Activated CD4-positive, alpha-beta T cell treated with anti-CD3 and anti-CD28 coated beads for 4 hours (primary cell): ENCODE measurements around the gene ARAP1.

Experiments
- DNase-seq, 2 donors: peaks; one replicate each; pipeline ENCODE4 v3.0.0-alpha.2; 2020

Gene ARAP1

DNA sequence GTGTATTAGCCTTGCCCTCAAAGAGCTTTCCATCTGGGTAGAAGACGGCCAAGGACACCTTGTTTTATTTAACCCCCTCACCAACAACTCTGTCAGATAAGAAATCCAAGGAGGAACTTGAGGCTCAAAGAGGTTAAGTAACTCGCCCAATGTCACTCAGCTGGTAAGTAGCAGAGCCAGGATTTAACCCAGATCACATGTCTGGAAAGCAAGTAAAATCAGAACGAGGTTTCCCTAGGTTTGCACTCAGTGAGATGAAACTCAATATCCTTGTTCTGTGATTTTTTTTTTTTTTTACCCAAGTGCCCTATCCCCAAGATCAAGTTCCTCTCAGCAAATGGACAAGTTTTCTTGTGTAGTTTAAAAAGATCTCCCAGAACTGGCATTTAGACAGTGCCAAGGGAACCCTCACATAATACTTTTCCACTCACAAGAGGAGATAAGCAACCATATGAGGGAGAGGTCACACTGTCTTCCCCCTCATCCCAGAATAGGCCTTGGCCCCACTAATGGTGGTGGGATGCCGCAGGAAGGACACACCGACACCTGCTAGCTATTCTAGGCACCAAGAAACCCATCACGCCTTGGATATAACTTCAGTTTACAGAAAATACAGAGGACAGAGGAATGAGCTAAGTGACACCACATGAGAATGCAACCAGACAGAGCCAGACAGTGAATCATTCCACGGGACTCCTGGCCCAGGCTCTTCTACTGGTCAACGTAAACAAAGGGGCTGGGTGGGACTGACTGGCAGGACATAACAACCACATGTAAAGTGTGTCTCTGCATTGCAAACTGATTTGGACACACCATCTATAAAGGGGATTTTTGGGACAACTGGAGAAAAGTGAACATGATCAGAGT lies 8.6 kb upstream of the ARAP1 start:
- no peak for DNase-seq

- DNase-seq: no peak
These were observed 7.3 kb upstream of the ARAP1 start for GRCh38 chr11:72759468-72759985.

- DNase-seq: no peak
These were observed 6.6 kb upstream of the ARAP1 start for GRCh38 chr11:72758690-72759389.

- DNase-seq: no peak
These were observed 6.1 kb upstream of the ARAP1 start for GRCh38 chr11:72758304-72758689.

DNA sequence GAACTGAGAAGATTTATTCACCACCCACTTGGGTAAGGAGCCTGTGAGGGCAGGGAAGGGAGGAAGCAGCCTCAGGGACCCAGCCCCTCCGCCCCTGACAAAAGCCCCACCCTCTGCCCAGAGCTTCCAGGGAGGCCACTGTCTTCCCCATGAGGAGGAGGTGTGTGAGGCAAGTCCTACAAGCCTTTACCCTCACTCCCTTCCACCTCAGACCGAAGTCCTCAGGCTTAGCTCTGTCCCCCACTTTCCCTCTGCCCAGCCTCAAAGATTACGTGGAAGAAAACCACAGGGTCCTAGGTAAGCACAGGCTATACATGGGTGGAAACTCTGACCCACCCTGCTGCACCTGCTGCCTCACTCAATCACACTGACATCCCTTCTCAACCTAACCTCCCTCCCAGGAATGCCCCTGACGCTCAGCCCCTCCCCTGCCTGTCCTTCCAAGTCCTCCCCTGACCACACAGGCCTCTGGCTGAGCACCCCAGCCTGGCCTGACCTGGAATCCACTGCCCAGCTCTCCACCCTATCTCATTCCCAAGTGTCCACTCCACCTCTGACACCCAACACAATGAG lies 3.6 kb upstream of the ARAP1 start:
- DNase-seq: no peak

- DNase-seq: no peak
These were observed 2.4 kb upstream of the ARAP1 start for GRCh38 chr11:72754544-72755155.

DNA sequence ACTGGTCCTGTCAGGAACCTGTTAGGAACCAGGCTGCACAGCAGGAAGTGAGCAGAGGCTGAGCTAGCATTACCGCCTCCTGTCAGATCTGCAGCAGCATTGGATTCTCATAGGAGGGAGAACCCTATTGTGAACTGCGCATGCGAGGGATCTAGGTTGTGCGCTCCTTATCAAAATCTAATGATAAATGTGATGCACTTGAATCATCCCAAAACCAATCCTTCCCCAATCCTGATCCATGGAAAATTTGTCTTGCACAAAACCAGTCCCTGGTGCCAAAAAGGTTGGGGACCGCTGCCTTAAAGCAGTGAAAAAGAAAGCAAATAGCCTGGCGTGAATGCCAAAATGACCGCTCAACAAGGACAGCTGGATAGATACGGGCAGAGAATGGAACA lies 1.9 kb upstream of the ARAP1 start:
- no peak for DNase-seq

DNA sequence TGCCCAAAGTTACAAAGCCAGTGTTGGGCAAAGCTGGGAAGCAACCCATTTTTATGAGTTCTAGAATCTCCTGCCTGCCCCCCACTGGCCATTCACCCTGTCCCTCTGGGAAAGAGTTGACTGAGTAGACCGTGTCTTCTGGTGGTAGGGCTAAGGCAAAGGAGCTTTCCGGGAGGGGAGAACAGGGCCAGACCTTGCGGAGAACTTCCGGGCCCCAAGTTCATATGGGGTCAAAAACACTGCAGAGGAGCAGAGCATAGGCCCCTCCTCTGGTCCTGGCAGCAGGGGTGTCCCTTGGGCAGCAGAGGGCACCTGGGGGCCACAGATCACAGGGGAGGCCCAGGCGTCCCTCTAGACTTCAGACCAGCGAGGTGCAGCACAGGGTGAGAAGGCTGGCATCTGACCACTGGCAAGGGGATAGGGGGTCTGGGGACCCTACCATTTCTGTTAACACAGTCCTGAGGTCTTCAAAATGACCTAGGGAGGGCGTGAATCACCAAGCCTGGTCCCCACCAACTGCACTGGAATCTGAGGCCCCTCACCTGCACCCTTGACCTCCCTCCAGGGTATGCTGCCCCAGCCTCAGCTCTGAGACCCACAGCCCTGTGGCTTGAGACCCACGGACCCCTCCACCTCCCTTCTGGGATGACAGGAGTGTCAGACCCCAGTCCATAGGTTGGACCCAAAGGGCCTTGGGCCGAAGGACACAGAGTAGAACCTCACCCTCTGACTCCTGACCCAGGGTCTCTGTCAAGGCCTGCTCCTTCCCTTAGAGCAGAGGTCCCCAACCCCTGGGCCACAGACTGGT lies 1.3 kb upstream of the ARAP1 start:
- DNase-seq: no peak

GRCh38 chr11:72751116-72752087 lies 806 bp downstream of the ARAP1 start:
- DNase-seq: no peak

GRCh38 chr11:72750556-72751115 lies 1.6 kb downstream of the ARAP1 start:
- no peak for DNase-seq

GRCh38 chr11:72750086-72750485 lies 2.1 kb downstream of the ARAP1 start:
- no peak for DNase-seq

GRCh38 chr11:72747289-72747855 lies 4.8 kb downstream of the ARAP1 start:
- DNase-seq: no peak

GRCh38 chr11:72746821-72747220 lies 5.4 kb downstream of the ARAP1 start:
- no peak for DNase-seq

- no peak for DNase-seq
These were observed 6.2 kb downstream of the ARAP1 start for GRCh38 chr11:72745925-72746550.

DNA sequence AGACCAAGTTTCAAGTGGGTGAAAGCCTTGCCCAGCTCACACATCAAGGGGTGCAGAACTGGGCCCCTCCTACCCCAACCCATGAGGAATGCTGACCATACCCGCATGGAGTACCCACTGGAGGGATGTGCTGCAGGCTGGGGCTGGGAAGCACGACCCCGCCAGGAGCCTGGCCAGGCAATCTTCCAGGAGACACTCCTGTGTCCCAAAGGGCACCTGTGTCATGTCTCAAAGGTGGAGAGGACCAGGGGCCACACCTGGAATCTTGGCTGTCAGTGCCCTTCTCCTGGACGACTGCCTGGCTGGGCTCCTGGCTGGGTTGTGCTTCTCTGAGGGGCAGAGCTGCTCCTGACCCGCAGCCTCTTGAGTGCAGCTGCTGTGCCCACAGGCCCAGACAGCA lies 6.7 kb downstream of the ARAP1 start:
- DNase-seq: no peak

DNA sequence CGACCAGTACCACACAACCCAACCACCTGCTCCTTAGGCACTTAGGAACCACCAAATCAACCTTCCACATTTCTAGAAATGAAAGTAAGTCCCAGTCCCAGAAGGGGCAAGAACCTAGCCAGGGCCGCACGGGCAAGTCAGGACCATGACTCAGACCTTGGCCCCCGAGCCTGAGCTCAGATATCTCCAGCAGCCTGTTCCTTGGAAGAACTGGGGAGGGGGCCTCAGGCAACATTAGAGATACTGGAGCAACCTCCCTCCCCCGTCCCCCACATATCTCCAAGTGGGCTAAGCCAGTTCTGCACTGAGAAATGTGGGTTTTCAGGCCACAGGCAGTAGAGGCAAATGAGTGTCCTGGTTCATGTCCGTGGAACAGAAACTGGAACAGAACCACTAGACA lies 7.7 kb downstream of the ARAP1 start:
- no peak for DNase-seq

DNA sequence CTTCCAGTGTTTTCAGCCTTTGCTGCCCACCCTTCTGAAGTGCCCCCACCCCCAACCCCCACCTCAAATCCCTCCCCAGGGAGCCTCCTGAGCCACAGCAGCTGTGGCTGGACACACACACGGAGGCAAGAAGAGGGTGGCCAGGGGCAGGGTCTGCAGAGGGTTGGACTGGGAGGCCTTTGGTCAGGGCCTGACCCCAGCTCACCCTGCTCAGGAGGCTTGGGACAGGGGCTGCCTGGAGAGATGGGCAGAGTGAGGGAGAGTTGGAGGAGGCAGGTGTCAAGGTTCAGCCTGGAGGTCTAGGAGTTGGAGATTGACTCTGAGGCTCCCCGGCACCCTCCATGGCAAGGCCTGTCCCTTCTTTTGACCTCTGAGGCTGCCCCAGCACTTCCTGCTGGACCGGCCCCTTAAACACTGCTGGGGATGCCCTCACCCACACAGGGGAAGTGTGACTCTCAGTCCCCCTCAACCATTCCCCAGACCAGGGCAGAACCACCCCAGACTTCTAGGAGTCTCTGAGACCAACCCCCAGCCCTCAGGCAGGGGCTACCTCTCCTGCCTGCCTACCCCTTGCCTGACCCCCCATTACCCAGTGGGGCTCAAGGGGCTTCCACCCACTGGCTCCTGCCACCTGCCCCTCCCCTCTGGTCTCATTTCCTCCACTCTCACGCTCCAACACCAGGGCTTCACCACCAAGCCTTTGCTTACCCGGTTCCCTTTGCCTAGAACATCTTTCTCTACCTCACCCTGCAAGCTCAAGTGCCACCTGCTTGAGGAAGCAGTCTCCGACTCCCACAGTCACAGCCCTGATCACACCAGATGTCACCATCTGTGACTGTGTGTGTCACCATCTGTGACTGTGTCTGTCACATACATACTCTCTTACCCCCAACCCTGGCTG lies 8.6 kb downstream of the ARAP1 start:
- no peak for DNase-seq

DNA sequence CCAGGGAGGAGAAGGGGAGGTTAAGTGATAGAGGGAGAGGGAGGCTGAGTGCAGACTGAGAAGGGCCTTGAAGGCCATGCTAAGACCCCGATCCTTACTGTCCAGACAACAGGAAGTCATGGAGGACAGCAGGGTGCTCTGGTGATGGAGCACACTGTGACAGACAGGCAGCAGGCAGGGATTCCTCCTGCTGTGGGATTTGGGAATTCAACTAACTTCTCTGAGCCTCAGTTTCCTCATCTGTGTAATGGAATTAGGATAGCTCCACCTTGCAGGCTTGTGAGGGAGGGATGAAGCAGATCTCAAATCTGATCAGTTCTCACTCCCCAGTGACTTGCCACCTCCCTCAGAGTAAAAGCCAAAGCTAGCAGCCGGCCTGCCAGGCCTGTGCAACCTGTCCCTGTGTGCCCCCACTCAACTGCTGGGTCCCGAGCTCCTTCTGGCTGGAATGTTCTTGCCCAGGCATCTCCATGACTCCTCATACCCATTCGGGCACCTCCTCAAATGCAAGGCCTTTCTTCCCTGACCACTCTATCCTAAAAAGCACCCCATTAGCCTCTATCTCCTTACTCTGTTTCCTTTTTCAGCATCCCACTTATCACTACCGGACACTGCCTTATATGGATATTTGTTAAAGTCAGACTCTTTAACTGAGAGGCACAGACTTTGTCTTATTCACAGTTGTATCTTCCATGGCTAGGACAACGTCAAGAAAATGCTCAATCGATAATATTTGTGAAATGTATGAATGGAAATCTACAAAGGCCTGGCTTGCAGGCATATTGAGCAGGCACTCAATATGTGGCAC lies 9.5 kb downstream of the ARAP1 start:
- no peak for DNase-seq
